ENCODE measurements around the gene PLPP6.

Gene PLPP6

DNA sequence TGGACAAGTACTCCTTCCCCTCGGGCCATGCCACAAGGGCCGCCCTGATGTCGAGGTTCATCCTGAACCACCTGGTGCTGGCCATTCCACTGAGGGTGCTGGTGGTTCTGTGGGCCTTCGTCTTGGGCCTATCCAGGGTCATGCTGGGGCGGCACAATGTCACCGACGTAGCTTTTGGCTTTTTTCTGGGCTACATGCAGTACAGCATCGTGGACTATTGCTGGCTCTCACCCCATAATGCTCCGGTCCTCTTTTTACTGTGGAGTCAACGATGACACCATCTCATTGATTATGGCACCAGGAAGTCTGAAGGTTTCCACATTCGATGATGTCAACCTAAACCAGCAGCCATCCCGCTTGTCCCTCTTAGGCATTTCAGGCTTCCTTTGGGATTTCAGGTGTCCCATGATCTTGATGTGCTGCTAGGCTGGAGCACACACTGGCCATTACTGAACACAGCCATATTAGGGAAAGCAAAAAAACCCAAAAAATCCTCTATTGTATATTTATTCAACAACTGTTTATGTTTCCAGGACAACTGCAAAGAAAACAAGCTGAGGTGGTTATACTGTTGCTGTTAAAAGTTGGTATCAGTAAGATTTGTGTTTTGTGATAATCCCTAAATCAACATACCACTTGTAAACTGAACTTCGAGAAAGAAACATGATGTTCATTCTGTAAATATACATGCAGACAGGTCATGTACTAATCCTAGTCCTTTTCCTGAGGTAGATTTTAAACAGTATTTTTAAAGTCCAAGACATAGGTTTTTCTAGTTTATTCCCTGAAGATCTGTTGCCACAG, 1.1 kb downstream of the PLPP6 start:
- no peak for DNase-seq

DNA sequence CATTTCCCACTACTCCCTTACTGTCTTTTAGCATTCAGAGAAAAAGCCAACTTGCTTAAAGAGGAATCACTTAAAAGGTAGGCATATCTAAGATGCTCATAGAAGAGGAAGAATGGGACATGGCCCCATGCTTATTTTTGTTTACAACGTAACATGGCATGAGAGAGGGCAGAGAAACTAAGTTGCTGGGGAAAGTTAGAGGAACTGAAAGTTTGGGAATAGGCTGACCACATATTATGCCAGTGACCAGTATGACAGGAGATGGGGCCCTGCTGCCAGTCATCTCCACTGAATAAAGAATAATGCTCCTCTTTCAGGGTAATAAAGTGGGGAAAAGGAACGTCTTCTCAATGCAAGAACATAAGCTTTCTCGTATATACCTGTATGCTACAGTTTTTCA, 1.9 kb downstream of the PLPP6 start:
- no peak for DNase-seq

DNA sequence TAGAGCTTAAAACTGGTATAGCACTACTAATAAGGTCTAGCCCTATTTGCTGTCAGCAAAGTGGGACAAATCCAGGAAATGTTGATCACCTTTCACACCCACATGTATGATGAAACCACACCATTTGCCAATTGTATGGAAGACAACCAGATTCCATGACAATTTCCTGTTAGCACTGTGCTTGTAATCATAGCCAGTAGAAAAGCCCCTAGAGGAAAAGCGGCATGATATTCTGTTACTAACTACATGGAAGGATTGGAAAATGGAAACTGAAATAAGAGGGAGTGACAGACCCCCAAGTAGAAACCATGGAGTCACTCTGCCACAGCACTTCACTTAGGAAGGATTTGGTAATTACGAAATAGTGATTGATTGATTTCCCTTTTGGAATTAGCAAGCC, 3.3 kb downstream of the PLPP6 start:
- DNase-seq, result no peak

DNA sequence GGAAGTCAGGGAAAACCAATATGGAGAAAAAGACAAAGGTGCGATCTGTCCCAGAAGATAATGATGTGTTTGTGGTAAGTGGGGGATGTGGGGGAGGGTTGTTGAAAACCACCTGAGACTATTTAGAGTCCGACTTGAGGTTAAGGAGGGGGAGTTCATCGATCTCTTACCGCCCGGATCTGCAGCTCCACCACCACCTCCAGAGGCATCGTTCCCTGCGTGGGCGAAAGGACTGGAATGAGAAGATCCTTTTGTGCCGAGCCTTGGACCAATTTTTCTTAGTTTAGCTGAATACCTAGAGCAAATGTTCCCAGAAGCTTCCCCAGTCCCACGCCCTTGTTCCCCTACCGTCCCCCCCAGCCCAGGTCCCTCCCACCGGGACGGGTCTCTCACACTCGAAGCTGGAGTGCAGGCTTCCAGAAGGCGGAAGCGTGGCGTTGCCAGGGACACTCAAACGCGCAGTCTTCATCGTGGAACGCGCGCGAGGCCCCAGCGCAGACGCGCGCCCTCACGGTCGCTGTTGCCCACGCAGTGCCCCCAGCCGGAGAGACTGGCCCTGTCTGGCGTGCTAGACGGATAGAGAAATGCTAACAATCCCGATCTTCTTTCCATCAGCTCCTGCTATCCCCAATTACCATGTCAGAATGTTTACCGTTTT, 4.1 kb downstream of the PLPP6 start, which contains the start of gene SPATA6L:
SPATA6L (minus strand) TSS at position 439 of the 658 bp plus-strand sequence; CDS start at position 209, 230 bp downstream.
- DNase-seq, result peak; percentile 20 to 42

DNA sequence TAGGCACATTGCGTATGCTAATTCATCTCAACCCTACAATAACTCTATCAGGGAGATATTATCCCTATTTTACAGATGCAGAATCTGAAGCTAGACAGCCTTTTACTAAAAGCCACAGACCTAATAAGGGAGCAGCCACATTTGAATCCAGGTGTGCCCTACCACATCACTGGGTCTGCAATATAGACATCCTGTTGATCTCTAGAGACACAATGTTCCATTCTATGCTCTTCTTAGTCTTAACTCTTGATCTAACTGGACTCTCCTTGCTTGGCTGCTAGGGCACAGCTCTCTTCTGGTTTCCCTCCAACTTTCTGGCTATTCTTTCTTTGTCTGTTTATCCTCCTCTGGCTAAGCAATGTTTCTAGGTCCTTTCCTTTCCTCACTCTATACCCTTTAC, 5.6 kb downstream of the PLPP6 start:
- DNase-seq, result no peak

DNA sequence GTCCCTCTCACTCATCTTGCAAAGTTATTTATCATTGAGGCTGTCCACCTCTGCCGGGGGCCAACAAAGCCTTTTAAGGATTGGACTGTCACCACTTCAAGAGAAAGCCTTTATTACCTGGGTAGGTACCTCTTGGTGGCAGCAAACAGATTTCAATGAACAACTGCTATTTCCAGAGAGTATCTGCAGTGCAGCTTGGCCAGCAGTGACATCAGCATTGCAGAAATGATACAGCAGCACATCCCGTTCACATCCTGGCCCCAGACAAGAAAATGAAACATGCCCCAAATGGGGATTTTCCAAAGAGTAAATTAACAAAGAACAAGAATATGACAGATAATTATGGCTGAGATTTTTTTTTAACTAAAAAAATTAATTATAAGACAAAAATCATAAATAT, 6.5 kb downstream of the PLPP6 start:
- DNase-seq, result no peak

DNA sequence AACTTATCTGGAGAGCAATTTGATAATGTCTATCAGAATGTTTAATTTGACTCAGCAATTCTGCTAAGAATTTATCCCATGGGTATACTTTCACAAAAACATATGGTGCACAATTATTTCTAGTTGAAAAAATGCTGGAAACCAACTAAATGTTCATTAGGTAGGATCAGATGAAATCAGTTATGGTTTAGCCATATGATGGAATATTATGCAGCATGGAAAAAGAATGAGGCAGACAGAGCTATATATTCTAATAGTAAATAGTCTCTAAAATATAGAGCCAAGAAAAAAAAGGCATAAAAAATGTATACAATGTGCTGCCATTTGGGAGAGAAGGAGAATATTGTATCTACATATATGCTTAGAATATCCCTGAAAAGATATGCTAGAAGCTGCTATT, 7.8 kb downstream of the PLPP6 start:
- no peak for DNase-seq

DNA sequence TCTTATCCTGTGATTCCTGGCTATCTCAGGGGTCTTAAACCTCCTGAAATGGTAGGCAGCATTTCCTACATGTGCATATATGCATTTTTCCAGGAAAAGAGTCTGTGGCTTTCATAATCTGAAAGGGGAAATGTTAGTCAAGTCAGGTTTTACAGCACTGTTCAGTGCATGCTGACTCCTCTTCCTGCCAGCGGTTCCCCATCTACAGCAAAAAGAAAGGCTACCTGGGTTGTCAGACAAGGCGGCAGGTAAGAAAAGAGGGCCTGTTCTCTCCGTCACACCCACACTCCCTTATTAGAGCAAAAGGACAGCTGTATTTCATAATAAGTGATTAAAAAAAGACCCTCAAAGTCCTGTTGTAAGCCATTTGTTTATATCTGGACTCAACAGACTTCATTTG, 8.5 kb downstream of the PLPP6 start:
- DNase-seq, result no peak

DNA sequence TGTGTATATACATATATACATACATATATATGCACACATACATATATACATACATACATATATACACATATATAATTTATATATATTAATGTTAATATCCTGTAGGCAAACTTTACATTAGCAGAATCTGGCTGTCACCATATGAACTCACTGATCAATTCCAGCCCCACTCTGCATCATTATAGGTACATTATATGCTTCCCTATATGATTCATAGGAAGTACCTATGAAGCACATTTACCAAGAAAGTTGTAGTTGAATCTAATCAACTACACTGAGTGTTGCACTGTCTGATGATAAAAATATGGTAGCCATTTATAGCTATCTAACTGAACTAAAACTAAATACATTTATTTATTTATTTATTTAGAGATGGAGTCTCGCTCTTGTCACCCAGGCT, 9.6 kb downstream of the PLPP6 start:
- DNase-seq, result no peak

DNA sequence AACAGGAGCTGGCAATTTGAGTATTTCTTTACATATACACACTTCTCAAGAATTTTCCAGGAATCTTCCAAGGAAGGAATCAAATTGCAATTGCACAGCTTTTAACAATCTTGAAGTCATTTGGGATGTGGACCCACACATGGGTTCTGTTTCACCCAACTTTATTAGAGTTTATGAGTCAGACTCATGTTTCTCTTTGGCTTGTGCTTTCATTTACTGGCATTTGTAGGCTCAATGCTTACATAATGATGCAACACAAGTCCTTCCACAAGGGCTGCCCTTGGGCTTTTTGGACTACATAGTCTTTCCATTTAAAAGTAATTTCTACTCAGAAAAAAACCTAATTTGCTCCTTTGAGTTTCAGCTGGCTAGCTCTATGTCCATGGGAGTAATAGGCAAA, 12.7 kb downstream of the PLPP6 start:
- no peak for DNase-seq

DNA sequence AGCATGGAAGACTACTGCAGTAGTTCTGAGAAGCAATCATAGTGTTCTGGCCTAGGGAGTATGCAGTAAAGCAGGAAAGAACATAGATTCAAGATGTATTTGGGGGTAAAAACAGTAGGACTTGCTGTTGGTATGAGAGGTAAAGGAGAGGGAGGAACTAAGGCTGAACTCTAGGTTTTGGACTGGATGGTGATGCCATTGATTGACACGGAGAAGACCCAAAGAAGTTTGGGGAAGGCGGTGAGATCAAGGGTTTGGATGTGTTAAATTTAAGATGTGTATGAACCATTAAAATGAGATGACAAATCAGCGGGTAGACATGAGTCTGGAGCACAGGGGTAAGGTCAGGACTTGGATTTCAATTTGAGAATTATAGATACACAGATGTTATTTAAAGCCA, 15.3 kb downstream of the PLPP6 start:
- no peak for DNase-seq

DNA sequence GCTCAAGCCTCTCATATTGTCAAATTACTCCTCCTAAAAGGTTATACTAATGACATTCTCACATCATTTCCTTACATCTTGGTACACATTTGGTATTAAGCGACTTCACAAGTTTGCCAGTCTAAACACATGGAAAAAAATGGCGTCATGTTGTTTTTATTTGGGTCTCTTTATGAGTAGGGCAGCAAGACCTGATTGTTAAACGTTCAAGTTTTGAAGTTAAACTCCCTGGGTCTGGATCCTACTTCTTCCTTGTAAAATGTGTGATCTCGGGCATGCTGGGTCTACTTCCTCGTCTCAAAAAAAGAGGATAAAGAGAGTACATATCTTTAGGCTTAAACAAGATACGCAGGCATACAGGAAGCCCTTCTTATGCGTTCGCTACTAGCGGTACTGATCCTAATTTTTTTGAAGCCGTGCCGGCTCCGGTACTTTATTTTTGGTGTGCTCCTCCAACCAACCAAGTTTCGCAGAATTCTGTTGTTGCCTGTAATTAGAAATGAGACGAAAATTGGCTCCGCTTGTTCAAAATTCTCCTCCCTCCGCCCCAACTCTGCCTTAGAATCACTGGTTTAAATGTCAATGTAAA, 16.7 kb downstream of the PLPP6 start:
- no peak for DNase-seq

DNA sequence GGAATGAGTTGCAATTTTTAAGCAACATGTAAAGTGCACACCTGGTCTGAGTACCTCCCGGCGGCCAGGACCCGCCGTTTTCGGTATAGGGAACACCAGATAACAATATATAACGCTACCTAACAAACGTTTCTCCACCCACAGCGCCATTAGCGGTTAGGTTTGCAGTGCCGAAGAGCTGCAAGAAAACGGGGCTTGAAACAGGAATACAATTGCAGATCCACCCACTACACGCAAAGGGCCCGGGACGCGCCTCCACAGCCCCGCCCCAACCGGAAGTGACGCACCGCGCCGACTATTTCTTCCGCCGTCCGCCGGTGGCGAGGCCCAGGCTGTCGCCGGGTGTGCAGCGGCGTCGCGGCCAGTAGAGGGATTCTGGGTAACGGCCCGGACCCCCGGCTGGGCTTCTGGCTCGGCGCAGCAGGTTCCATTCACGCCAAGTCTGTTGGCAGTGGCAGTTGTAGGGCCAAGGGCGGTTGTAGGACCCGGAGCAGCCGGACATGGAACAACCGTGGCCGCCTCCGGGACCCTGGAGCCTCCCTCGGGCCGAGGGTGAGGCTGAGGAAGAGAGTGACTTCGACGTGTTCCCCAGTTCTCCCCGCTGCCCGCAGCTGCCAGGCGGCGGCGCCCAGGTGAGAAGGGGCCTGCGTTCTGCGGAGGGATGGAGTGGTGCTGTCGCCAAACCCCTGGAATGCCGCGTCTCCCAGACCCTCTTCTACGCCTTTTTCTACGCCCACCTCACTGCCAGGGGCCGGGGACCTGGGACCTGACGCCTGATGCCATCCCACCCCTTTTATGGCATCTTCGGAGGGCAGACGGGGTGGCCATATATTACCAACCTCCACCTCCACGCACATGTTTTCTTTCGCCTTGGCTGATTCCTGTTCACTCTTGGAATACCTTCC, 17.4 kb downstream of the PLPP6 start, which contains the start of gene CDC37L1:
CDC37L1 (plus strand) TSS at position 302 of the 905 bp plus-strand sequence; CDS start at position 501, 199 bp downstream.
- peak; percentile 85 for DNase-seq

DNA sequence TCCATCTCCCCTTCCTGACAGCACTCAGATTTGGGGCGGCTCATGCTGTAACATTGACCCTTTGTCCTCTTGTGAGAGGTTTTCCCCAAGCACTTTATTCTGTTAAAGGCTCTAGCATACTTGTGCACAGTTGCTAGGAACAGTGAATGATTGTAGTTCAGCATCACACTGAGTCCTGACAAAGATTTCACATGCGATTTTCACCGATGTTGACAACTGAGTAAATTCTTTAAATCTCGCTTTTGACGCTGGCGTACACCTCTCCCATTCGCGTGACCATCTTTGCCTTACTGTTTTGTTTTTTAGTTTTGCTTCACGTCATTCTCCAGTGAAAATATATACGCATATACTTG, 18.1 kb downstream of the PLPP6 start:
- no peak for DNase-seq

DNA sequence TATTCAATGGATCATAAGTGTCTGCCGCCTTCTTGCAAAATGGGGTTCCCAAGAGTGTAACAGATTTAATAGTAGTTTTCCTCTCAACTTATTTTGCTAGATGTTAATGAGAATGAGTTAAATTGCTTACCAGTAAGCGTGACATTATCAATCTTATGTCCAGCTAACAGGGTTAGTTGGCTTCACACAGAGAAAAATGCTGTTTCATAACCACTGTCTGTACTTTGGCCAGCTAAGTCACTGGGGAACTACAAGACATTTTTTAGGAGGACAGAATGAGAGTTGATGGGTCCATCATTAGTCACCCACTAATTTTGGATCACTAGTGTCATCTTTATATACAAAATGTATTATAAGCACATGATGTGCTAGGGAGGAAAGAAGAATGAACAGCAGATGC, 18.7 kb downstream of the PLPP6 start:
- DNase-seq, result no peak

DNA sequence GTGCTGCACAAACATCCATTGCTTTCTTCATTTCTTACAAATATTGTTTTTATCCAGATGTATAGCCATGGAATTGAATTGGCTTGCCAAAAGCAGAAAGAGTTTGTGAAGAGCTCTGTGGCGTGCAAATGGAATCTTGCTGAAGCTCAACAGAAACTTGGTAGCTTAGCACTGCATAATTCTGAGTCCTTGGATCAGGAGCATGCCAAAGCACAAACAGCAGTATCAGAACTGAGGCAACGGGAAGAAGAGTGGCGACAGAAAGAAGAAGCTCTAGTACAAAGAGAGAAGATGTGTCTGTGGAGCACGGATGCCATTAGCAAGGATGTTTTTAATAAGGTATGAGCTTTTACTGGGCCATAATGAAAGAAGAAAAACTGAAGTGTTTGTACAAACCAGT, 22.7 kb downstream of the PLPP6 start:
- DNase-seq, result no peak

DNA sequence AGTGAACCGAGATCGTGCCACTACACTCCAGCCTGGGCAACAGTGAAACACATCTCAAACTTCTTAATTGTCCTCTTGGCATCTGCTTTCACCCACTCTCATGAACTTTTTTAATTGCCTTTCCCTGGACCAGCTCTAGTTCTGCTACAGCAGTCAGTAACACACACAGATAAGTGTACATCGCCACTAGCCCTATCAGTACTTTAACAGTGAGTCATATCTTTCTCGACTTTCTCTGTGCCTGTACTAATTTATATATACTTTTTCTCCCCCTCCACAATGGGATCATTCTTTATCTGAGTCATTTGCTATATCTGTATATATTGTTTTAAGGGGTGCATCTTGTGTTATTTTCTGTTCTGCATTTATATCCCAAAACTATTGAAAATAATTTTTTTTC, 24.0 kb downstream of the PLPP6 start:
- no peak for DNase-seq

DNA sequence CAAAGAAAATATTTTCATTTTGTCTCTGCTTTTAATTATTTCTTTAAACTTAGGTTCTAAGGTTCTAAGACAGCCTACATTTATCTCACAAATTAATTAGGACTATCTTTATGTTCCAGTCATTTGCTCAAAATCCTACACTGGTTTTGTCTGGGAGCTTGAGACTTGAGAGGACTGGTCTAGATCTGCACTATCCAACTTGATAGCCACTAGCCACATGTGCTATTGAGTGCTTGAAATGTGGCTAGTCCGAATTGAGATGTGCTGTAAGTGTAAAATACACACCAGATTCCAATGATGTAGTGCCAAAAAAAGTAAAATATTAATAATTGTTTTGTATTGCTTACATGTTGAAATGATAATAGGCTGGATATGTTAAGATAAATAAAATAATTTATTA, 24.5 kb downstream of the PLPP6 start:
- no peak for DNase-seq

DNA sequence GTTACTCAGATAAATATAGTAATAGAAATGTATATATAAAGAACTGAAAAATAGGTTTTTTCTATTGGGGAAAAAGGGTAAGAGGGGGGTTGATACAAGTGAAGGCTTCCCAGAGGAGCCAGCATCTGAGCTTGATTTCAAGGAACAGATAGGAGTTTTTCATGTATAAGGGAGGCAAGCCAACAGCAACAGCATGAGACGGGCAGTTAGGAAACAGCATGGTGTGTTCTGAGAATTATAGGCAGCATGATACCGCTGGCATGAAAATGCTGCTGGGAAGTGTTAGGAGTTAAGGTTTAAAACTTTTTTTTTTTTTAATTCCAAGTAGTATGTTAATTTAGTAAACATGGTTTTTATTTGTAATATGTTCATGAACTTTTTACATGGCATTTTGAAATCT, 26.9 kb downstream of the PLPP6 start:
- no peak for DNase-seq

DNA sequence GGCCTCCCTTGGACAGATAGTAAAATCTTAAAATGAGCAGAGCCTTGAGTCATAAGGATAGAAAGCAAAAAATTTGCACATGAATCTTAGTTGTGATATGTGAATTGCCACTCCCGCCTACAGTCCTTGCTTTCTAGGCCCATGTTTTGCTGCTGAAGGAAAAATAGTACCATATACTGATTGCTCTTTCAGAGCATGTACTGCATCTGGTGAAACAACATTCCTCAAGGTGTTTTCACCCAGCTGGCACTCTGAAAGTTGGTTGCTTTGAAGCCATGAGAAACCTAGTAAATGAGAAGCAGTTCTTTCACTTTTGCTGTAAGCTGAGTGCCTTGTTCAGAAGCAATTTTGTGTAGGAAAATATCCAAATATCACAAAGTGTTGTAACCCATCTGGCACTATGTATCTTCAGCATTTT, 27.6 kb downstream of the PLPP6 start:
- DNase-seq, result no peak

DNA sequence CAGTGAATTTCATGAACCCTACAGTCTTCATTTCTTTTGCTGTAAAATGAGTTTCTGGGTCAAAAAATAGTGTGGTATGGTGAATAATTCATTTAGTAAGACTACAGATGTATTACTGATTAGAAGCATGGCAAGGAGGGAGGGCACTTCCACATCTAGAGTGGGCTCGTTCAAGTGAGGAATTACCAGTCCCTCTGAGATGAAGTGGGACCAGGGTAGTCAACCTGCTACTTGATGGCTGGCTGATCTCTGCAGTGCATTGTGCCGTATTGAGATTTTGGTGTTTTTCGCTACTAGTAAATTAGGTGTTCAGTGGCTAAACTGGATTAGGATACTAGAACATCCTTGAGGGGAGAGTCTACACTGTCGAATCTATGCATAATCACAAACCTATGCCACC, 28.1 kb downstream of the PLPP6 start:
- DNase-seq, result no peak

DNA sequence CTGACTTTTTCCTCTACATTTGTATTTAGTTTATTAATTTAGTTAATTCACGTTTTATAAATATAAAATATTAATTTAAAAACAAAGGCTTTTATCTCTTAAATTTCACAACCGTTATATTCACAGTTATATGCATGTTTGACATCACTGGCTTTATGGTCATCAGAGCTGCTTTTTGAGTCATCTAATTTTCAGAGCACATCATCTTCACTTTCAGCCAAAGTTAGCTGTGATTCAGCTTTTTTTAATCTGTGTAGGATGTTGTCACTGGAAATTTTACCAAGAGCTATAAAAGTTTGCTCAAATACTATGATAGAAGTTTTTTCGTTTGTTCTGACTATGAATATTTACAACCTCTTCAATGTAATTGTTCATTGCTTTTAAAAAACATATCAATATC, 29.7 kb downstream of the PLPP6 start:
- DNase-seq, result no peak

DNA sequence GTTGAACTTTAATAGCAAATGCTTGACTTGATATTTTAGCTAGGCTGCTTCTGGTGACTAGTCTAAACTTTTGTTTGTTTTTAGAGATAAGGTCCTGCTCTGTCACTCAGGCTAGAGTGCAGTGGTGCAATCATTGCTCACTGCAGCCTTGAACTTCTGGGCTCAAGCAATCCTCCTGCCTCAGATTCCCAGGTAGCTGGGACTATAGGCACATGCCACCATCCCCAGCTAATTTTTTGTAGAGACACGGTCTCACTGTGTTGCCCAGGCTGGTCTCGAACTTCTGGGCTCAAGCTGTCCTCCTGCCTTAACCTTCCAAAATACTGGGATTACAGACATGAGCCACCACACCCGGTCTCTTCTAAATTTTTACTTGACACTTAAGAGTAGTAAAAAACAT, 38.0 kb downstream of the PLPP6 start:
- DNase-seq, result no peak
